BE2C (cell line): ENCODE results near the gene SPTLC3.

Experiments
- DNase-seq: peaks from one replicate; pipeline ENCODE4 v3.0.0-alpha.2; 2020
- H3K27me3 ChIP-seq: fragments of 250-450 bp; sonication (Bioruptor Pico); 2 replicates; pipeline ENCODE4 v1.5.1; 2020; ENCODE audit warnings: mild to moderate bottlenecking
- H3K36me3 ChIP-seq: fragments of 250-450 bp; sonication (Bioruptor Pico); 2 replicates; pipeline ENCODE4 v1.5.1; 2020; ENCODE audit warnings: mild to moderate bottlenecking
- H3K4me1 ChIP-seq: fragments of 250-450 bp; sonication (Bioruptor Pico); 2 replicates; pipeline ENCODE4 v1.5.1; 2020
- H3K4me3 ChIP-seq: 2 replicates; pipeline ENCODE4 v1.5.1; 2011; ENCODE audit warnings: low read depth, low read length
- H3K9me3 ChIP-seq: fragments of 250-450 bp; sonication (Bioruptor Pico); 2 replicates; pipeline ENCODE4 v1.5.1; 2020
- TF ChIP-seq, protein P1 (sequence below): IDR thresholded peaks from 2 replicates; pipeline ENCODE4 v1.5.1; 2012; ENCODE audit warnings: mild to moderate bottlenecking, low read depth, low read length

The SPTLC3 gene

GRCh38 chr20:13147071-13147963 lies 138.5 kb downstream of the SPTLC3 start:
- Histone ChIP-seq H3K9me3 (no peaks in the 10 kb centered on the region; the same call in 1 of the 2 replicates), H3K4me3 (no peak overlapping the region), H3K36me3 (no peaks in the 10 kb centered on the region), H3K4me1 (no peaks in the 10 kb centered on the region), H3K27me3 (peaks cover 5% of the 10 kb centered on the region)
- no peak for DNase-seq
- TF ChIP-seq, protein P1, sequence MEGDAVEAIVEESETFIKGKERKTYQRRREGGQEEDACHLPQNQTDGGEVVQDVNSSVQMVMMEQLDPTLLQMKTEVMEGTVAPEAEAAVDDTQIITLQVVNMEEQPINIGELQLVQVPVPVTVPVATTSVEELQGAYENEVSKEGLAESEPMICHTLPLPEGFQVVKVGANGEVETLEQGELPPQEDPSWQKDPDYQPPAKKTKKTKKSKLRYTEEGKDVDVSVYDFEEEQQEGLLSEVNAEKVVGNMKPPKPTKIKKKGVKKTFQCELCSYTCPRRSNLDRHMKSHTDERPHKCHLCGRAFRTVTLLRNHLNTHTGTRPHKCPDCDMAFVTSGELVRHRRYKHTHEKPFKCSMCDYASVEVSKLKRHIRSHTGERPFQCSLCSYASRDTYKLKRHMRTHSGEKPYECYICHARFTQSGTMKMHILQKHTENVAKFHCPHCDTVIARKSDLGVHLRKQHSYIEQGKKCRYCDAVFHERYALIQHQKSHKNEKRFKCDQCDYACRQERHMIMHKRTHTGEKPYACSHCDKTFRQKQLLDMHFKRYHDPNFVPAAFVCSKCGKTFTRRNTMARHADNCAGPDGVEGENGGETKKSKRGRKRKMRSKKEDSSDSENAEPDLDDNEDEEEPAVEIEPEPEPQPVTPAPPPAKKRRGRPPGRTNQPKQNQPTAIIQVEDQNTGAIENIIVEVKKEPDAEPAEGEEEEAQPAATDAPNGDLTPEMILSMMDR, result no peak

DNA sequence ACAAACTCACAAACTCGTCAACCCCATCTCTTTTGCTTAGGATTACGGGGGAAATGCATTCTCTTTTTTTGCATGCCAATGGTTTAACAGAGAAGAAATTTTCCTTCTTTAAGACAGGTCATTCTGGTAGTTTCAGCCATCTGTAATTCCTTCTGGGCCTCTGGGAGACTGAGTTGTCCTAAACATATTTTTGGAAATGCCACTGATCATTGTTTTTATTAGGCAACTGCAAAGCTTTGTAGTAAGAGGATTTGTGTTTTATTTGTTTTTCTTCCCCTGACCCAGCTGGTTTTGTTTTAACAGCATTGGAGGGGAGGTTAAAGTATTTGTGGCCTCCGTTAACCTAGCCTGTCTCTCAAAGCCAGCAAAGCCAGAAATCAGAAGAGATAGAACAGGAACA lies 139.2 kb downstream of the SPTLC3 start:
- Histone ChIP-seq H3K36me3 (no peaks in the 10 kb centered on the region), H3K27me3 (peaks cover 5% of the 10 kb centered on the region), H3K4me1 (no peaks in the 10 kb centered on the region), H3K4me3 (no peak overlapping the region), H3K9me3 (no peaks in the 10 kb centered on the region; the same call in 1 of the 2 replicates)
- no peak for DNase-seq
- TF ChIP-seq, protein P1, result no peak

GRCh38 chr20:13148402-13148801 lies 139.6 kb downstream of the SPTLC3 start:
- H3K4me1 ChIP-seq, result no peaks in the 10 kb centered on the region
- H3K36me3 ChIP-seq, result no peaks in the 10 kb centered on the region
- no peaks in the 10 kb centered on the region; the same call in 1 of the 2 replicates for H3K9me3 ChIP-seq
- DNase-seq, result no peak
- H3K4me3 ChIP-seq, result no peak overlapping the region
- peaks cover 5% of the 10 kb centered on the region for H3K27me3 ChIP-seq
- TF ChIP-seq, protein P1, result no peak

- H3K4me3 ChIP-seq, result no peak overlapping the region
- H3K4me1 ChIP-seq, result no peaks in the 10 kb centered on the region
- TF ChIP-seq, protein P1, result no peak
- H3K27me3 ChIP-seq, result peaks cover 5% of the 10 kb centered on the region
- H3K9me3 ChIP-seq, result no peaks in the 10 kb centered on the region; the same call in 1 of the 2 replicates
- H3K36me3 ChIP-seq, result no peaks in the 10 kb centered on the region
- no peak for DNase-seq
Measured at GRCh38 chr20:13148961-13149360, 140.2 kb downstream of the SPTLC3 start.

DNA sequence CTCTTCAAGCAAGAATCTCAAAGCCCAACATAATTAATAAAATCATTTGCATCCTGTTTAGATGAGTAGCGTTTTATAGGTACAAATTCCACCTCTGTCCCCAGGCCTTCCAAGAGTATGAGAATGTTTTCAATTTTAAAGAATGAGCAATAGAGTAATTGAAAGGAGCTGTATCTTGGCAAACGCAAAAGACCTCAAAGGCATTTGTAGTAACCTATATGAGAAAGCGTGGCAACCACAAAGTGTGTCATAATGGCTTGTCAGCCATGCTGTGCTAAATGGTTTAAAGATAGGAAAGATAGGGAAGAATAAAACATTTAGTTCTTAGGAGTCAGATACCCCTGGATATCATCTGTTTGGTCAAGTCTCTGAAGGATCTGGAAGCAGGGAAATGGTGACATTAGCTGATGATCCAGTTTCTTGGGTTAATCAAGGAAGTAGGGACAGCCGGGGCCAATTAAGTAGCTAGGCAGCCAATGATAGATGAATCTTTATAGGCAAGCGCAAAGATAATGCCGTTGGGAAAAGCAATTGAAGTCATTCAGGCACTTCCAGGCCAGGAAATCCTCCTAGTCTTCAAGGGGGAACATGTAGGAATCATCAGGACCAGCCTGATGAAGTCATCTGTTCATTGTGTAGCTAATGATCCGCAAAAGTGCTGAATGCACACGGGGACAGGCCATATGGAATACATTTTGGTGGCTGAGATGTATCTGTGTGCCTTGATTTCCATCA lies 140.8 kb downstream of the SPTLC3 start:
- Histone ChIP-seq H3K27me3 (peaks cover 5% of the 10 kb centered on the region), H3K4me1 (no peaks in the 10 kb centered on the region), H3K36me3 (no peaks in the 10 kb centered on the region), H3K9me3 (no peaks in the 10 kb centered on the region; the same call in 1 of the 2 replicates), H3K4me3 (no peak overlapping the region)
- DNase-seq, result no peak
- TF ChIP-seq, protein P1, result no peak
